Fibroblast of peridontal ligament (primary cell): ENCODE measurements around the gene TRIM37.
"Not testable (repeated sequence)": the region's sequence is repeated elsewhere in the genome, so short reads cannot be mapped to it uniquely, and the experiment has no call there.

Experiments
- DNase-seq: peaks from one replicate; pipeline ENCODE4 v3.0.0-alpha.2; 2010; ENCODE audit errors: extremely low read depth

The TRIM37 gene

DNA sequence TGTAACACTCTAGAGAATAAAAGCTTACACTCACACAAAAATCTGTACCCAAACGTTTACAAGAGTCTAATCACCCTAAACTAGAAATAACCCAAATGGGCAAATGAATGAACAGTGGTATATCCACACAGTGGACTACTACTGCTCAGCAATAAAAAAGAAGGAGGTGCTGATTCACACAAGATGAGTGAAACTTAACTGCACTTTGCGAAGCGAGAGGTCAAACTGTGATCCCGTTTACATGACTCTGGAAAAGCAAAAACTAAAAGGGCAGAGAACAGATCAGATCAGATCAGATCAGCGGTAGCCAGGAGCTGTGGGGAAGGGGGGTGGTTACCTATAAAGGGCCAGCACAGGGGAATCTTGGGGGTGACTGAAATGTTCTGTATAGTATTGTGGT, 113.4 kb downstream of the TRIM37 start:
- DNase-seq: no peak

DNA sequence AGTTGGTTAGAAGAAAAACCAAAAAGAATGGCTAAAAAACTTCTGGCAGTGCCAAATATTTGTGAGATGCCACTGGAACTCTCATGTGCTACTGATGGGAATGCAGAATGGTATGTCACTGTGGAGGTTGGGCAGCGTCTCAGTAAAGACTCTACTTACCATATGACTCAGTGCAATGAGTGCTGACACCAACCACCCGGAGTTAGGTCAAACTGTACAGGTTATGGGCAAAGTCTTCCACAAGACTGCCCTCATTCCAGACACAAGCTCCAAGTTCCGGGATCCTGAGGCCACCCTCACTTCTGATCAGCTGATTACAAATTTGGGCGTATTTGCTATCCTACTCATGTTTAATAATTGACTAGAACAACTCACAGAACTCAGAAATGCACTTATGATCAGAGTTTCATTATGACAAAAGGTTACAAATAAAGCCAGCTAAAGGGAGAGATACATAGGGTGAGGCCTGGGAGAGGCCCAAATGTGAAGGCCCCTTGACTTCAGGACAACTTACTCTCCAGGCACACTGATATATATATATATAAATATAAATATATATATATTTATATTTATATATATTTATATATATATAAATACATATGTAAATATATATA, 114.9 kb downstream of the TRIM37 start:
- DNase-seq: peak; percentile 43

DNA sequence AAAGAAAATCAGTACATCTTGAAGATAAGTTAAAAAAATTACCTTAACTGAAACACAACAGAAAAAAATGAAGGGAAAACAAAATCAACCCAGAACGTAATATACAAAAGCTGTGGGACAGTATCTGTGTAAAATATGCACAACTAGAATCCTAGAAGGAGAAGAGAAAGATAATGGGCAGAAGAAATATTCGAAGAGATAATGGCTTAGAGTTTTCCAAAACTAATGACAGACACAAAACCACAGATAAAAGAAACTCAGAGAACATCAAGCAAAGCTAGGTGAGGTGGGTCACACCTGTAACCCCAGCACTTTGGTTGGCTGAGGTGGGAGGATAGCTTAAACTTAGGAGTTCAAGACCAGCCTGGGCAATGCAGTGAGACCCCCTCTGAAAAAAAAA, 117.1 kb downstream of the TRIM37 start:
- DNase-seq: no peak

DNA sequence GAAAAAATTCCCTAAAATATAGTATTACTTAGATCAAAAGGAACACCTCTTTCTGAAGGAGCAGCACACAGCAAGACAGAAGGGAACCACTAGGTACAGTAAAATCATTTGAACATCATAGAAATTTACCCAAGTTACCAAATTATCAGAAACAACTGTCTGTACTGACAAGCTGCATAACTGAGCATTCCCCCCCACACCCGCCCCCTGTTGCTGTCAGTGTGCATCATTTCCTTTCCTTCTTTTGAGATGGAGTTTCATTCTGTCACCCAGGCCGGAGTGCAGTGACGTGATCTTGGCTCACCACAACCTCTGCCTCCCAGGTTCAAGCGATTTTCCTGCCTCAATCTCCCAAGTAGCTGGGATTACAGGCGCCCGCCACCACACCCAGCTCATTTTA, 120.7 kb downstream of the TRIM37 start:
- DNase-seq: no peak

DNA sequence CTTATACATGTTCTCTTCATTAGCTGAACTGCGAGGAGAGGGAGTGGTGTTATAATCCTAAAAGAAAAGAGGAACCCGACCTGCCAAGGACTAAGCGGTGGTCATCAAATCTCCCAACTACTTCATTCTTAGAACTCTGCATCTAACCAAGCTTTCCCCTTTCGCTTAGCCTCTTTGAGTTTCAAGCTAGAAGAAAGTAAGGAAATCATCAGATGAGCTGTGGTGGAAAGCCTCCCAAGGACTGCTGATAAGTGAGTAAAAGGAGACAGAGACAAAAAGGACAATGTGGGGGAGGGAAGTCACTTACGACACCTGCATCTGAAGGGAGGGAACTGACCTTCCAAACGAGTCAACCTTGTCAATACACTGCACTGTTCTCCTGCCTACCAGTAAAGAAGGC, 121.3 kb downstream of the TRIM37 start:
- no peak for DNase-seq

DNA sequence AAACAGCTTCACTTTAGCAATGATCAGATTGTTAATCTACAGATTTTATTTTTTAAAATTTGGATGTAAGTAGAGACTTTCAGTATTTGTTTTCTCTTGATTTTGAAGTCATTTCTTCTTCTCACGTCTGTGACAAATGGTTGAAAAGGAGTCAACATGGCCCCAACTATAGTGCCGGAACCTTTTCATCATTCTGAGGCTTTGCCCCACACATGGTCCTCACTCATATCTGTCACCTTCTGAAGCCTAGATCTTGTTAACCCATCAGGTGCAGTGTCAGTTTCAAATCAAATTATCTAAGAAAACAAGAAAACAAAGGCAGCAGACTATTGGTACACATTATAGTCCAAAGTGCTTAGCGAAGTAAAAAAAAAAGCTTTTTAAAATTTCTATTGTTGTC, 124.1 kb downstream of the TRIM37 start:
- no peak for DNase-seq

DNA sequence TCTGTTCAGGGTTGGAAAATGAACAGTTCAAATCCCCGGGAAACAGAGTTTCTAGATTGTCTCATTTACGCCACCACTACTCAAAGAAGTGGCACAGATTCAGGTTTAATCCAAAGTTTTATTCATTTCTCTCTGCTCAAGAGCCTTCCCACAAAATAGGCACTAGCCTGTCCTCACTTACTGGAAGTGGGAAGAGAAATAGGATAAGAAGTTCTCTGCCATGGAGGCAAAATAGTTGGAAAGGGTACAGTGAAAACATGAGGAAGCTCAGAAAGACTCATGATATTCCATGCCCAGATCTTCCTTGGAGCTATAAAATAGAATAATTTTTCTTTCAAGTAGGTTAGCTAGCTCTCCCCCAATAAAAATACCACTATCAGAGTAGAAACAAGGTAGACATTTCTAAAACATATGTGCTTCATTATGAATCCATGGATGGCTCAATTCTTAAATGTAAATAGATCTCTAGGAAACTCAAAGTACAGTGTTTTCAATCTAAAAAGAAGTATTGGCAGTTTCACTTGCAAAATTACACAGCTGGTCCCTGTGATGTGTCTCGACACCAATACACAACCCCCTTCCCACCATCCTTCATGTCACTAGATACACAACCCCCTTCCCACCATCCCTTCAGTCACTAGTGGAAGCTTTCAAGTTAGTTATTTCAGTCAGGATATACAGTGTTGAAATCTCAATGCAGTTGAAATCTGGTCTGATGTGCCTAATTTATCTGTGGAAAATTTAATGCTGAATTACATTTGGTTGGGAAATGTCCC, 125.8 kb downstream of the TRIM37 start:
- no peak for DNase-seq

DNA sequence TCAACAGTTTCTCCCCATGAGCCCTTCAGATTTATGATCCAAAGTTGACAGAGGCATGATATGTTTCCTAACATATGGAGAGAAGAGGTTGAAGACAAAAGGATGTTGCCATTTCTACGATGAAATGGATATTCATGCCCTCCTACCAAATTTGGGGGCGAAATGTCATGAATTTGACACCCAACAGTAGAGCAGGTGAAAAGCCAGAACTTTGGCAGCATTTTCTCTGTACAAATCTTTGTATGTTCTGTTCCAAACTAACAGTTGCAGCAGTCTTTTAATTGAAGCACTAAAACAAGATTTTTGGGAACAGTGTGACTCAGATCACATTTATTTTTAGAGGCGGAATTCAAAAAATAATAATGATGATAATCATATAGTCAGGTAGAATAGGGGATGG, 130.1 kb downstream of the TRIM37 start:
- DNase-seq: no peak

DNA sequence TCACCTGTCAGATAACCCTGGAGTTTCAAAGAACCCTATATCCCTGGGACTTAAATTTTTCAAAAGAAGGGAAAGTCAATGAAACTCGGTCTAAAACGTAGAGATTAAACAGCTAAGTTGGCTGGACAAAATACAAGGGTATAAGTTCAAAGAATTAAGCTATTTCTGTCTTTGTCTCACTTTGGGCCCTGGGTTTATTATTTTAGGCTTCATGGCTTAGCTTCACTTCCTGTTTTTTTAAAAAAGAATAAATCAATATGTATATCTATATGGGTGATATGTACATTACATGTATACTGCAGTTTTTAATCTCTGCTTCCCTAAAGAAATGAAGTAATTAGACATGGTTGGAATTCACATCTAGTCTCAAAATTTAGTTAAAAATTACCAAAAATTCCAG, 132.3 kb downstream of the TRIM37 start:
- no peak for DNase-seq

DNA sequence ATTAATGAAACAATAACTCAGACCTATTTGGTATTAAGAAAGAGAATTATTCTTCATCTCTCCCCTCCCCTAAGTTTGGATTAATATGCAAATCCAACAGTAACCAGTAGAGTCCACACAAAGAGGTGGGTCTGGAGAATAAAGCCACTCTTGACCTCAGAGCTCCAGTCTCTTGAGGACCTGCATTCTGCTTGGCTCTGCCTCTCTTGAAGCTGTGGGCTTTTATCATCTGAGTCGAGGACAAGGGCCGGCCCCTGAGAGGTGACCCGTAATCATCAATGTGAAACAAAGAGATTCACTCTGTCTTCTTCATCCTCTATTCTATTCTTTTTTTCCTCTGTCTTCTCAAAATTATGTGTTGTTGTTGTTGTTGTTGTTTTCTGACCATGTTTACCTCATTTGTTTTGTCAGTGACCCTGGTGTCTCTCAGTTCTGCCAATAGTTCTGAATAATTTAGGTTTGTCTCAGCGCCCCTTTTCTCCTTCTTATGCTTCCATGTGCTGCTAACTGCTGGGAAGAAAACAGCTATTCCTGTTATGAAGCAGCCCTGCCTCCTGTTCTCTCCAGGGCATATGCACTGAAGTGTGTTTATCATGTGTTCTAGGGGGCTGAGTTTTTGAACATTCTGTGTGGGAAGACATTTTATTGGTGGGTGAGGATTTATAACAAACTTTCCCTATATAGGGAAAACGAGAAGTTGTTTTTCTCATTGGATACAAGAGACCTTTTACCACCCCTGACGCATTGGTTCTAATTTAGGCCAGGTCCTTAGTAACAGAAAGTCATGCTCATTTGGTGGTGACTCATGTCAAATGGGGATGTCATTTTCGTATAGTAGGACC, 135.8 kb downstream of the TRIM37 start:
- DNase-seq: peak; percentile 68

DNA sequence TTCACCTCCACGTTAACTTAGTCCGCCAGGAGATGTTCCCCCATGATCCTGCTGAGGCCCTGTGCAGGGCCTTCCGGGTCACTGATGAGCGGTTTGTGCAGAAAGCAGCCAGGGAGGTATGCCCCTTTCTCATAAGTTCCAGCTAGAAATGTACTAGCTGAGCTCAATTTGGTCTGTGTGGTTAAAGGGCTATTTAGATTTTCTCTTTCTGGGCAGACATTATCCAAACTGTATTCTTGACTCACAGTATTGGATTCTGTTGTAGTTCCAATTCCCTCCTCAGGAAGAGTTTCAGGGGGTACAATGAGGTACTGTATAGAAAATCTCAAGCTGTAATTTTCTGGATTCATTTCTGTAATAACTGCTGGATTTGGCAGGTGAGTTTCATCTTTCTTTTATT, 137.1 kb downstream of the TRIM37 start:
- peak; percentile 77 for DNase-seq

DNA sequence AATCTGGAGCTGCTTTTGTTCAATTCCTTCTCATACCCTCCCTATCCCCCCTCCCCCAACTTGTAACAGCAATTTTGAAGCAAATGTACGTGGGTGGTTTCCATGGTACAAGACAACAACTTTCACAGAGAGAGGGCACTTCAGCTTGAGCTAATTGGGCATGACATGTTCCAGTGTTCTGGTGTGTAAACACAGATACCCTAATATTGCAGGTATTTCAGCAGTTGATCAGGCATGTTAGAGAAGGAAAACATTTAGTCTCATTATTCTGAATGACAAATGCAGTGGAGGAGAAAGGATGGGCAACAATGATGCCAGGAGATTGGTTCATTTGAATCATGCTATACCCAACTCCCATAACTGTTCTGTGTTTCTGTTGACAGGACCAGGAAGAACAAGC, 137.5 kb downstream of the TRIM37 start:
- peak; percentile 32 for DNase-seq

DNA sequence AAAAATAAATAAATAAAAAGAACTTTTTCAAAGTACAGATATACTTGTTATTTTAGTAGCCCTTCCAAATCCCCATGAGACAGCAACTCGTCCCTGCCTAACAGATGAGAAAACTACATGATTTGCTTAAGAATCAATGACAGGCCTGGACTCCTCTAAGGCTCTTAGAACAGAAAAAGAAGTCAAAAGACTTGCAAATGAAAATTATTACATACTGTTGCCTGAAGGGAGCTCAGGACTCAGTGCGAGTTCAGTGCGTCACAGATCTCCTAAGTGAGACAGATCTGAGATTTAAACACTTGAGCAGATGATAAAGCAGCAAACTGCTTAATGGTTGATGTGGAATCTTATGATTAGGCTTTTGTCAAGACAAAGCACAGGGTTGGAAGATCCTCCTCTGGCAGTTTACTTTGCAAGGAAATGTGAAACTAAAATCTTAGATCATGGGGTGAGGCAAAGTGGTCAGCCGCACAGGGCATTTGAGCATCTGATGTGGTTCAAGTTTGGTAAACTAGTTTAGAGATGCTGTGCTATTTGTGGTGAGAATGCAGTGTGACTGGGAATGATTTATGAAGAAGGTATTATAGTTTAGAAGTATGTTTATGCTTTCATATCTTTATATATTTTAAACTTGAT, 138.1 kb downstream of the TRIM37 start:
- DNase-seq: peak; percentile 86

DNA sequence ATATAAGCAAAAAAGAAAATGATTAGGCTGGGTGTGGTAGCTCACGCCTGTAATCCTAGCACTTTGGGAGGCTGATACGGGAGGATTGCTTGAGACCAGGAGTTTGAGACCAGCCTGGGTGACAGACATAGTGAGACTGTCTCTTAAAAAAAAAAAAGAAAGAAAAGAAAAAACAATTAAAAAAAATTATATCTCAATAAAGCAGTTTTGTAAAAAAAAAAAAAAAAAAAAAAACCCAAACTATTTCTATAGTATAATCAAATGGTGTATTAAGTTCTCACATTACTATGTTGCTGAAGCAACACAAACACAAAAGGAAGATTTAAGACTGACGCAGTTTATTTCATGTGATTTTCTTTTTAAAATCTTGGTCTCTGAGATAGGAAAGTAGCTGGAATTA, 140.5 kb downstream of the TRIM37 start:
- no peak for DNase-seq

DNA sequence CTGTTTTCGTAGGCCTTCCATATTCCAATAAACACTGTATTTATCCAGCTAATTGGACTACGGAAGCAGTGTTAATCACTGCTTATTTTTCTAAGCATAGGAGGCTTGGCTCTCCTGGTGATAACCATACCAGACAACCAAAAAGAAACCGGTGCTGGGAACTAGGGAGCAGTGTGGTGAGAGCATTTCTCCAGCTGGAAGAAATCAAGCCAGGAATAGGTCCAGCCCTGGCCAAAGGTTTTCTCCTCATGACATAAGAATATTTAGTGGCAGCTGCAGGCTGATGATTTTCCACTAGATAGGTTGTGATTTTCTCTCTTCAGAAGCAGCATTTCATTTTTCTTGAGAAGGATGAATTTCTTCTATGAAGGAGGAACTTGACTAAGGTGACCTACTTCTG, 141.5 kb downstream of the TRIM37 start:
- peak; percentile 74 for DNase-seq

DNA sequence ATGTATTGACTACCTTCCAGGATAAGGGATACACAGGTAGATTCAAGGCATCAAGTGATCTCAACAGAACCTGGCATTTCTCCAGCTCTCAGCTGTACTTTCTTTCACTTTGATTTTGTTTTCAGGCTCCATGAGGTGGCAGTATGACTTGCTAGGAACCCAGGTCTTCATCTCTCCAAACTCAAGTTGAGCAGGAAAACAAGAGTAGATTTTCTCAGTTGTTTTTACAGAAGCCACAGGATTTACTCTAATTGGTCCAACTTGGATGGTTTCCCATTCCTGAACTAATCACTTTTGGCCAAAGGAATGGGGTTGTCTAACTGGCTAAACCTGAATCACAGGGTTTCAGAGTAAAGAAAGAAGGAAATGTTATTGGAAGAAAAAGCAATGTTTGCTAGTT, 146.6 kb downstream of the TRIM37 start:
- peak; percentile 94 for DNase-seq

DNA sequence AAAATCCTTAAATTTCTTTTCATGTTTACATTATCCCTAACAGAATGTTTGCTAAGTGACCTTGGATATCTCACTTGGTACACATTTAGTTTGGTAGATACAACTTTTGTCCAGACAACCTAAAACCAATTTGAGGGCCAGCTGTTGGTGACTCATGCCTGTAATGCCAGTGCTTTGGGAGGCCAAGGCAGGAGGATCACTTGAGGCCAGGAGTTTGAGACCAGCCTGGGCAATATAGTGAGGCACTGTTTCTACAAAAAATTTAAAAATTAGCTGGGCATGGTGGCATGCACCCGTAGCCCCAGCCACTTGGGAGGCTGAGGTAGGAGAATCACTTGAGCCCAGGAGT, 149.0 kb downstream of the TRIM37 start:
- not testable (repeated sequence) for DNase-seq

DNA sequence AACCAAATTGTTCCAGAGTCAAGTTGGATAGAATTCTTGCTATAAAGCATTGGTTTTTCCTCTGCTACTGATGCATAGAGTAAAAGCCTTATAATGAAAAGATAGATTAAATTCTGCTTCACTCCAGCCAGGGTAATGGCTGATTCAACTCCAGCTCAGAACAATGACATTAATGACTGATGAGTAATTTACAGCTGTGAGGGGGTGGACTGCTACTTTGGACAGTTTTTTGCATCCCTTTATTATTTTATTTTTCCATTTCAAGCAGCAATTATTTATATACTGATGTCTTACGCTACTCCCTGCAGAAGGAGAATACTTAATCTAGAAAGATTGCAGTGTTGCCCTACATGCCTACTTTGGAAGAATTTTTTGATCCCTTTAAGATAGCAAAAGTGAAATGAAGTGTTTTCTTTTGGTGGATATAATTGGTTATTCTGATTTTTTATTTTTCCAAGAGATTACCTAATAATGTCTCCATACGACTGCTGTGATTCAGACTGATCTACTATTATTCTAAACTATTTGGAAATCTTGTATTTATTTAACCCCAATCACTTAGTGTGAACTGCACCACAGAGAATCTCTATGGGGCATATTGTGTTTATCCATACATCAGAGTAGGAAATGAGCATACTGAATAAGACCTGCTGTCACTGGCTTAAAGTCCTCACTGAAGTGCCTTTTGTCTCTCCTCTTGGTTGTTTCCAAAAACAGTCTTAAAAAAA, 149.5 kb downstream of the TRIM37 start:
- peak; percentile 48 for DNase-seq

DNA sequence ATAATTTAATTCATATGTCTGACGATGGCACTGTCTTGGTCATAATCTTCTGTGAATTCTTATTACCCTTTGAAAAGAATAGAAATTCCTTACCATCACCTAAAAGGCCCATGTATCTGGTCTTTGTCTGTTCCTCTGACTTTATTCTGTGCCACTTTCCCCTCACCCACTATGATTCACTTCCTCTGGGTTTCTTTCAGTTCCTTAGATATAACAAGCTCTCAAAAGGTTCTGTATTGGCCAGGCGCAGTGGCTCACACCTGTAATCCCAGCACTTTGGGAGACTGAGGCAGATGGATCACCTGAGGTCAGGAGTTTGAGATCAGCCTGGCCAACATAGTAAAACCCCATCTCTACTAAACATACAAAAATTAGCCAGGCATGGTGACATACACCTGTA, 152.3 kb downstream of the TRIM37 start:
- not testable (repeated sequence) for DNase-seq

DNA sequence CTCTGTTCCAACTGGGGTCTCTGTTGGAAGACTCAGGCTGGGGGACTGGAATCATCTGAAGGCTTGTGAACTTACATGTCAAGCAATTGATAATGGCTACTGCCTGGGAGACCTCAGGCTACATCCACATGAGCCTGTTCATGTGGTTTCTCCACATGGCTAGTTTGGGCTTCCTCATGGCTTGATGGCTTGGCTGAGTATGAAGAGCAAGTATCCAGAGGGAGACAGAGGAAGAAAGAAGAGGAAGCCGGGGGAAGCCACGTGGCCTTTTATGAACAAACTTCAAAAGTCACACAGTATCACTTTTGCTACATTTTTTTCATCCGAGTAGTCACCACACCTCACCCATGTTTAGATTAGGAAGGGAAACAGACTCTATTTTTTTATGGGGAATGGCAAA, 158.9 kb downstream of the TRIM37 start:
- no peak for DNase-seq

DNA sequence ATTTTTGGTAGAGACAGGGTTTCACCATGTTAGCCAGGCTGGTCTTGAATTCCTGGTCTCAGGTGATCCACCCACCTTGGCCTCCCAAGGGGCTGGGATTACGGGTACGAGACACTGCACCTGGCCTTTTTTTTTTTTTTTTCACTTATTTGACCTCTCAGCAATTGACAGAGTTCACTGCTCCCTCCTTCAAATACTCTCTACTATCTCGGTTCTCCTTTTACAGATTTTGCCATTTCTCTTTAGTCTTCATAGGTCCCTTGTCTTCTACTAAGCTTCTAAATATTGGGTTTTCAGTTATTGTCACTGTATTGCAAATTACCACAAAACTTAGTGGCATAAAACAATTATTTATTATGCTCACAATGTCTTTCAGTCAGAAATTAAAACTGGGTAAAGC, 159.3 kb downstream of the TRIM37 start:
- no peak for DNase-seq

DNA sequence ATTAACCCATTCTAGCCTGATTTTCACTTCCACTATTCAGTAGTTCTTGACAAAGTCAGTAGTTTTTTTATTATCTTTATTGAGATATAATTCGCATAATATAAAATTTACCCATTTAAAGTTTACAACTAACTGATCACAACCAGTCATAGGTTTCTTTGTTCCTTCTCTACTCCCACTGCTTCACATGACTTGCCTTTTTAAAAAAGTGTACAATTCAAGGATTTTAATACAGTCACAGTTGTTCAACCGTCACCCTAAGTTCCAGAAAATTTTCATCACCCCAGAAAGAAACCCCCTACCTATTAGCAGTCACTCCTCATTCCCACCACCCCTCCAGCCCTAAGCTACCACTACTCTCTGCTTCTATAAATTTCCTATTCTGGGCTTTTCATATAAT, 162.5 kb downstream of the TRIM37 start:
- DNase-seq: no peak
